Activated T-helper 1 cell treated with anti-CD3 and anti-CD28 coated beads, Interleukin-12 subunit alpha, Interleukin-12 subunit beta, Interleukin-2, Interleukin-4 antibody, amounts not matched to agents 30 ng/mL and 10 ng/mL and 1 ng/mL, durations not matched to agents 14 hours and 24 hours and 36 hours (primary cell): Measurements from ENCODE around the gene SPINT2. TPM values are rescaled to one million over a fixed set of nuclear protein-coding genes. Genes with fewer than 3 reads are reported as not detected.
A peak's percentile ranks its signal among the peaks of the same experiment; 100 is the strongest.
"Not testable (repeated sequence)": the region's sequence is repeated elsewhere in the genome, so short reads cannot be mapped to it uniquely, and the experiment has no call there.

Source experiments
- DNase-seq: peaks from one replicate; pipeline ENCODE4 v3.0.0; 2021; ENCODE audit warnings: low spot score
- H3K27ac Mint-ChIP-seq: one replicate; pipeline ENCODE4 v1.8.0; 2021; ENCODE audit warnings: mild to moderate bottlenecking, mixed read lengths
- H3K27me3 Mint-ChIP-seq: one replicate; pipeline ENCODE4 v1.8.0; 2022; ENCODE audit warnings: mild to moderate bottlenecking, moderate library complexity, mixed read lengths; ENCODE audit not compliant: insufficient read depth
- H3K36me3 Mint-ChIP-seq: one replicate; pipeline ENCODE4 v1.8.0; 2021; ENCODE audit warnings: low read depth, mixed read lengths
- H3K4me1 Mint-ChIP-seq: one replicate; pipeline ENCODE4 v1.8.0; 2021; ENCODE audit warnings: low read depth, mixed read lengths
- H3K4me3 Mint-ChIP-seq: one replicate; pipeline ENCODE4 v1.8.0; 2021; ENCODE audit warnings: mild to moderate bottlenecking, moderate library complexity, mixed read lengths
- H3K9me3 Mint-ChIP-seq: one replicate; pipeline ENCODE4 v1.8.0; 2021; ENCODE audit warnings: mixed read lengths
- intact Hi-C: fragments of 100-400 bp; cut with micrococcal nuclease; formaldehyde crosslinking; loops from one replicate; pipeline ENCODE4 v1.15.1; 2024
- total RNA-seq: library from RNA; stranded (reverse); gene quantifications from 2 replicates; pipeline ENCODE4 v1.2.3, GENCODE V29; 2022

The SPINT2 gene
- total RNA-seq, 1 donor from 2014 or later, result 86.8 TPM

DNA sequence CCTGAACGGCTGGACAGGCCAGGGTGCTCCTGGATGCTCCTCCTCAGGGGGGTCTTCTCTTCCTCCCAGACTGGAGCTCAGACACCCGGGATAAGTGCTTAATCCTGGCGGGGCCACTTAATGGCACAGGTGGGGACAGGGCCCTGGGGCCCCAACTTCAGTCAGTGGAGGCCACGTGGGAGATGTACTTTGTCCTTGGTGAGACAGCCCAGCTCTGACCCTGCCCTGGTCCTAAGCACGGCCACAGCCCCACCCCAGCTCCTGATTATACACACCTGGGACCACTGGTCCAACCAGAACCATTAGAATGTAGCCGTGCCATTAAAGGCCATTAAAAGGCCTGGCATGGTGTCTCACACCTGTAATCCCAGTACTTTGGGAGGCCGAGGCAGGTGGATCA, 16.0 kb upstream of the SPINT2 start:
- H3K9me3 Mint-ChIP-seq, result no peaks in the 10 kb centered on the region
- H3K36me3 Mint-ChIP-seq, result peaks cover 4% of the 10 kb centered on the region
- DNase-seq, result no peak
- no peak overlapping the region for H3K4me3 Mint-ChIP-seq
- intact Hi-C loops, result no loop called here
- no peak overlapping the region for H3K27ac Mint-ChIP-seq
- peaks cover 23% of the 10 kb centered on the region for H3K4me1 Mint-ChIP-seq
- no peaks in the 10 kb centered on the region for H3K27me3 Mint-ChIP-seq

DNA sequence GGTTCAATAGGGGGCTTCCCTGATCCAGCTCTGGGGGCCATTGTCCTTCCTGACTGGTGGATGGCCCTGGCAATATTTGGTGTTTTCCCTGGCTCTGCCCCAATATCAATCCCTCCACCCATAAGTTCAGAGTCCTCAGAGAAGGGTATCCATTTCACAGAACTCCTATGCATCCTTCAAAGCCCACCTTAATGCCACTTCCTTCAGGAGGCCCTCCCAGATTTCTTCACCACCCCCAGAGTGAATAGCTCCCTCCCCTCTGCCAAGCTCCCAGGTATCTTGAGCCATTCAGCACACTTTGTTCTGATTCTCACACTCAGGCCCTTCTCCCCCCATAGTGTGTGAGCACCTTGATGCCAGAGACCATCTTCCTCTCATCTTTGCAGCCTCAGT, 13.9 kb upstream of the SPINT2 start:
- intact Hi-C loops, result no loop called here
- no peak overlapping the region for H3K4me3 Mint-ChIP-seq
- no peak overlapping the region for H3K27ac Mint-ChIP-seq
- DNase-seq, result no peak
- H3K27me3 Mint-ChIP-seq, result peaks cover 2% of the 10 kb centered on the region
- no peaks in the 10 kb centered on the region for H3K9me3 Mint-ChIP-seq
- peaks cover 4% of the 10 kb centered on the region for H3K36me3 Mint-ChIP-seq
- peaks cover 28% of the 10 kb centered on the region for H3K4me1 Mint-ChIP-seq

DNA sequence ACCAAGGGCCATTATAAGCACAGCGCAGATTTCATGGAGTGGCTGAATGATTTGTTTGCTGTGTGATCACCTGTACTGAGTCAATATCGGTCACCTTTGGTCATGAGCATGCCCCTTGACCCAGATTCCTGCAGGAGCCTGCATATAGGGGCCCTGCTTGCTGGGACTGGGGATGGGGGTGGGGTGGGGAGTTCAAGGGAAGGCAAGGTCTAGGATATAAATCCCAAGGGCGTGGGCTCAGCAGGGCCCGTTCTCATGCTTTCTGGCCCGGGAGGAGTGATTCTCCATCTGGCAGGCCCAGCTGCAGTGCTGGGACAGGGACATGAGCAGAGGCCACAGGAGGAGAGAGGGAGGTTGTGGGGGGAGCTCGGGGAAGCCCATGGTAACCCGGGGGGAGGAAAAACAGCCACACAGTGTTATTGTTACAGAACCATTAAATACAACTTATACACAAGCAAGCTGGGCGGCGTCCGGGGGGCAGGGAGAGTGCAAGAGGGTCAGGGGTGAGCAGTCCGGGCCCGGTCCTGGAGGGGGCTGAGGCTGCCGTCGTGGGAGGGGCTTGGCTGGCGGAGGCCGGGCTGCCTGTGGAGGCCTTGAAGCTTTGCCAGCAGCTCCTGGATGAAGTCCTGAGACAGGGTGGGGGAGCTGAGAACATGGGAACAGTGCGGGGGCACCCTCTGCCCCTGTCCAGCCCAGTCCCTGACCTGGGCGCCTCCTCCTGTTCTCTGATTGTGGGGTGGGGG, 13.4 kb upstream of the SPINT2 start:
- no peak for DNase-seq
- intact Hi-C loops, result no loop called here
- Mint-ChIP-seq H3K4me1 (peaks cover 29% of the 10 kb centered on the region), H3K27ac (peak overlapping the region; percentile 68), H3K27me3 (peaks cover 2% of the 10 kb centered on the region), H3K36me3 (peaks cover 3% of the 10 kb centered on the region), H3K4me3 (peak overlapping the region; percentile 75), H3K9me3 (no peaks in the 10 kb centered on the region)

DNA sequence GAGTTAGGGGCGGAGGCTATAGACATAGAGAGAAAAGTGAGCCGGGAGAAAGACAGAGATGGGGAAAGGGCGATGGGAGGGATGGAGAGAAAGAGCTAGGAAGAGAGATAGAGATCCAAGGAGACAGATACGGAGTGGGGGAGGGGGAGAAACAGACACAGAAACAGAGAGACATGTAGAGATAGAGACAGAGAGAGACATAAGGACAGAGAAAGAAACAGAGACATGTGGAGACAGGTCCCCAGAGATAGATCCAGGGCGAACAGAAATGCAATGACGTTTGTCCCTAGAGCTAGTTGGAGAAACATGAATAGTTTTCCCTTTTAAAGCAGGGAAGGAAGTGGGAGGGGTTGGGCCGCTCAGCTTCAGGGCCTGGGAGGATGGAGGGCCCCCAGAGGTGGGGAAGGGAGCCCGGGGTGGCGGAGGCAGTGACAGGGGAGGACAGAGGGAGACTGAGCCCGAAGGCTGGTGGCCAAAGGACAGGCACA, 12.8 kb upstream of the SPINT2 start:
- Mint-ChIP-seq H3K9me3 (no peaks in the 10 kb centered on the region), H3K4me1 (peaks cover 27% of the 10 kb centered on the region), H3K27ac (peak overlapping the region; percentile 68), H3K27me3 (peaks cover 2% of the 10 kb centered on the region), H3K36me3 (peaks cover 2% of the 10 kb centered on the region), H3K4me3 (peak overlapping the region; percentile 75)
- DNase-seq, result no peak
- intact Hi-C loops, result no loop called here

DNA sequence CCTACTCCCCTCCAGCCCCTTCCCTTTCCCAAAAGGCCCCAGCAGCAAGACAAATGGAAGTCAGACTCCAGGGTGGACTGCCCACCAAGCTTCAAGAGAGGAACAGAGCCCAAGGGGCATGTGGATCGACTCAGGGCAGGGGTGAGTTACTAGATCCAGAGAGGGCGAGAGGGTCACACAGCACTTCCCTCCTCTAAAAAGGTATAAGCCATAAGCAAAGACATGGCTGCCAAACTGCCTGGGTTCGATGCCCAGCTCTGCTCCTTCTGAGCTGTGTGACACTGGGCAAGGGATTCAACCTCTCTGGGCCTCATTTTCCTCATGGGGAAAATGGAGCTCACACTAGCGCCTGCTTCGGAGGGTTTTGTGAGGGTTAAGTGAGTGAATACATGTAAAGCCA, 12.0 kb upstream of the SPINT2 start:
- peaks cover 34% of the 10 kb centered on the region for H3K4me1 Mint-ChIP-seq
- H3K9me3 Mint-ChIP-seq, result no peaks in the 10 kb centered on the region
- DNase-seq, result no peak
- H3K36me3 Mint-ChIP-seq, result peaks cover 2% of the 10 kb centered on the region
- H3K27me3 Mint-ChIP-seq, result peaks cover 8% of the 10 kb centered on the region
- H3K4me3 Mint-ChIP-seq, result peak overlapping the region; percentile 75
- H3K27ac Mint-ChIP-seq, result peak overlapping the region; percentile 18
- intact Hi-C loops, result no loop called here

DNA sequence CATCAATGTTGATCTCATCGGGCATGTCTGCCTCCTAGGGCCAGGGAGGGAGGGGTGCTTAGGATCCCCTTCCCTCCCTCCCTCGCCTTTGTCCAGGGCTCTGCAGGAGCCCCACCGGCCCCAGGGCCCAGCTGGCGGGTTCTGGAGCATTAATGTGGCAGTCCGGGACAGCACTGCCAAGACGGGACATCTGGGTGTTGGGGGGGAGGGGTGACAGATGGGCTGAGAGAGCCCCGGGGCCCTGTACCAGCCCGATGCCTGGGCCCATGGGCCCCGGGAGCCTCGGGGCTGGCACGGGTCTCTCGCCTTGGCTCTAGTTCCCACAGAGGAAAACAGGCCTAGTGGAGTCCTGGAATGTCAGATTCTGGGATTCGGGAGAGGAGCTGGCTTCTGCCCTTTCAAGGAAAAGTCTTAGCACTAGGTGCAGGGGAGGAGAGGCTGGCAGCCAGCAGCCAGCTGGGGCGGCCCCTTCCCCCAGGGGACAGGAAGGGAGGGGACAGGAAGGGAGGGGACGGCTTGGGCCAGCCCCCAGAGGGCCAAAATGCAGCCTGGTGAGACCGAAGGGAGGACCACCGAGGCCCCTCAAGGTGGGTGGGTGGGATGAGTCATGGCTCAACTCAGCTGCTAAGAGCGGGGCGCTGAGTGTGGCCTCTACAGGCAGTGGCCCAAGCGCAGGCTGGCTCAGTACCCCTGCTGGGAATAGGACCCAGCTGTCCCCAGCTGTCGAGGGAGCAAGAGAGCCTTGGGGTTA, 11.3 kb upstream of the SPINT2 start:
- Mint-ChIP-seq H3K4me1 (peaks cover 34% of the 10 kb centered on the region), H3K9me3 (no peaks in the 10 kb centered on the region), H3K36me3 (peaks cover 2% of the 10 kb centered on the region), H3K27me3 (peaks cover 8% of the 10 kb centered on the region), H3K27ac (peak overlapping the region; percentile 18), H3K4me3 (peak overlapping the region; percentile 75)
- intact Hi-C loops, result no loop called here
- no peak for DNase-seq

DNA sequence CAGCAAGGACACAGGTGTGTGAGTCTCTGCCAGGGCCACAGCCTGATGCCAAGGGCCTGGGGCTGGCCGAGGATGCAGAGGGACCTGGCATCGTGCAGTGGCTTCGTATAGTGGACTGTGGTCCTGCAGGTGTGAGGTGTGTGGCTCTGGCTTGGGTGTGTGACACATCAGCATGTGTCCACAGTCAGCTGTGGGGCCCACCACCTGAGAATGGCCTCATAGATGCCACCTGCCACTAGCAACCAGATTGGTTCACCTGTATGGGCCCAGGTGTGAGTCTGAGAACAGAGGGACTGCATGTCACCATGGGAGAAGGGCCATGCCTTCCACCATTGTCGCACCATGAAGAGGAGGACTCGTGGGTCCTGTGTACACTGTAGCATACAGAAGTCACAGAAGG, 10.6 kb upstream of the SPINT2 start:
- peak overlapping the region; percentile 23 for H3K27ac Mint-ChIP-seq
- H3K9me3 Mint-ChIP-seq, result no peaks in the 10 kb centered on the region
- peaks cover 2% of the 10 kb centered on the region for H3K36me3 Mint-ChIP-seq
- H3K27me3 Mint-ChIP-seq, result peaks cover 8% of the 10 kb centered on the region
- DNase-seq, result no peak
- peak overlapping the region; percentile 75 for H3K4me3 Mint-ChIP-seq
- H3K4me1 Mint-ChIP-seq, result peaks cover 34% of the 10 kb centered on the region
- intact Hi-C loops, result no loop called here

DNA sequence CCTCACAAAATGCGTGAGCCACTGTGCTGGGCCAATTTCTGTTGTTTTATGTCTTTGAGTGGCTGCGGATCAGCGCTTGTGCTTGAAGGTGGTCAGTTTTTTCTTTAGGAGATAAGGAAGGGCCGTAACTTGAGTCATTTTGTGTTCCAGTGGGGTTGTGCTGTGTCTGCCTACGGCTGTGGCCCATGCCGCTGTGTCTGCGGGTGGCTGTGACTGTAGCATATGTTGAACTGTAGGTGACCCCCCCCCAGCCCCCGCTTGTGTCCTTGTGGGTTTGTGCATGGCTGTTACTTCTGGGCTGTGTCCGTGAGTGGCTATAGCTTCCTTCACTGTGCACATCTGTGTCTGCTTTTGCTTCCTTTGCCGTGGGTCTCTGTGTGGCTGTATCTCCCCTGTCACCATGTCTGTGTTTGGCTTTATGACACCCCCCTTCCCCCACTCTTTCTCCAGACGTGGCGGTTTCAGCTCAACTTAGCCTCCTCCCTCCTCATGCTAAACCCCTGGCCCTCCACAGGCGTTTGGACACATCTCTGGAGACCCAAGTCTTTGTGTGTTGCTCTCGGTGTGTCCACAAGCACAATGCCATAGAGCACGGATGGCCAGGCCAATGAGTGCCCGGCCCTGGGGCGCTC, 8.9 kb upstream of the SPINT2 start:
- H3K4me3 Mint-ChIP-seq, result peak overlapping the region; percentile 83
- intact Hi-C loops, result loop anchor here (1.0 kb wide), 4 partner anchors 9 to 353 kb away; partner anchors contain the start of genes CATSPERG and SPINT2
- peaks cover 8% of the 10 kb centered on the region for H3K27me3 Mint-ChIP-seq
- H3K36me3 Mint-ChIP-seq, result peaks cover 2% of the 10 kb centered on the region
- DNase-seq, result no peak
- no peaks in the 10 kb centered on the region for H3K9me3 Mint-ChIP-seq
- peak overlapping the region; percentile 83 for H3K27ac Mint-ChIP-seq
- H3K4me1 Mint-ChIP-seq, result peaks cover 34% of the 10 kb centered on the region

DNA sequence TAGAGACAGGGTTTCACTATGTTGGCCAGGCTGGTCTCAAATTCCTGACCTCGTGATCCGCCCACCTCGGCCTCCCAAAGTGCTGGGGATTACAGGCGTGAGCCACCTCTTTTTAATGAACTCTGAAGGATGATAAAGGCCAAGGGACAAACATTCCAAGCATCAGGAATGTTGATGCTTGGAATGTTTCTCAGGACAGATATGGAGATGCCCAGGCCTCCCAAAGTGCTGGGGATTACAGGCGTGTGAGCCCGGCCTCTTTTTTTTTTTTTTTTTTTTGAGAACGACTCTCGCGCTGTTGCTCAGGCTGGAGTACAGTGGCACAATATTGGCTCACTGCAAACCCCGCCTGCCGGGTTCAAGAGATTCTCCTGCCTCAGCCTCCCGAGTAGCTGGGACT, 2.4 kb upstream of the SPINT2 start:
- DNase-seq, H3K36me3 Mint-ChIP-seq, H3K9me3 Mint-ChIP-seq, intact Hi-C loops, H3K27ac Mint-ChIP-seq, H3K27me3 Mint-ChIP-seq, H3K4me3 Mint-ChIP-seq: not testable (repeated sequence)
- peaks cover 36% of the 10 kb centered on the region for H3K4me1 Mint-ChIP-seq

DNA sequence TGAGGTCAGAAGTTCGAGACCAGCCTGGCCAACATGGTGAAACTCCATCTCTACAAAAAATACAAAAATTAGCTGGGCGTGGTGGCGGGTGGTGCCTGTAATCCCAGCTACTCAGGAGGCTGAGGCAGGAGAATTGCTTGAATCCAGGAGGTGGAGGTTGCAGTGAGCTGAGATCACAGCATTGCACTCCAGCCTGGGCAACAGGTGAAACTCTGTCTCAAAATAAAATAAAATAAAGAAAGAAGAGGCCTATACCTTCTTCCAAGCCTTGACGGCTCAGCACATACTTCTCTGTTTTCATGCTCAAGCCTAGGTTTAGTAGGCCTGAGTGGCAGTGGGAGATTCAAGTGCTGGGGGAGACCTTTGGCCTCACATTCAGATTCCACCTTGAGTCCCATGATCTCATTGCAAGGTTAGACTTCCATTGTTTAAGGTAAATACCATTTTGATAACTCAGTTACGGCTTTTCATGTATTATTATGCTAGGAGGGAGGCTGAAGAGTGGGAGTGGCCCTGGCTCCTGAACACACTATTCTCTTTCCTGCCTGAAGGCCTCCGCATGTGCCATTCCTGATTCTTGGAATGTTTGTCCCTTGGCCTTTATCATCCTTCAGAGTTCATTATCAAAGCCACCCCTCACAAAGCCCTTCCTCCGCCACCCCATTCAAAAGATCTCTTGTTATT, 1.6 kb upstream of the SPINT2 start:
- H3K27ac Mint-ChIP-seq, result peak overlapping the region; percentile 86
- H3K9me3 Mint-ChIP-seq, result no peaks in the 10 kb centered on the region
- H3K27me3 Mint-ChIP-seq, result no peaks in the 10 kb centered on the region
- DNase-seq, result no peak
- H3K4me1 Mint-ChIP-seq, result peaks cover 40% of the 10 kb centered on the region
- H3K4me3 Mint-ChIP-seq, result peak overlapping the region; percentile 37
- intact Hi-C loops, result no loop called here
- no peaks in the 10 kb centered on the region for H3K36me3 Mint-ChIP-seq

DNA sequence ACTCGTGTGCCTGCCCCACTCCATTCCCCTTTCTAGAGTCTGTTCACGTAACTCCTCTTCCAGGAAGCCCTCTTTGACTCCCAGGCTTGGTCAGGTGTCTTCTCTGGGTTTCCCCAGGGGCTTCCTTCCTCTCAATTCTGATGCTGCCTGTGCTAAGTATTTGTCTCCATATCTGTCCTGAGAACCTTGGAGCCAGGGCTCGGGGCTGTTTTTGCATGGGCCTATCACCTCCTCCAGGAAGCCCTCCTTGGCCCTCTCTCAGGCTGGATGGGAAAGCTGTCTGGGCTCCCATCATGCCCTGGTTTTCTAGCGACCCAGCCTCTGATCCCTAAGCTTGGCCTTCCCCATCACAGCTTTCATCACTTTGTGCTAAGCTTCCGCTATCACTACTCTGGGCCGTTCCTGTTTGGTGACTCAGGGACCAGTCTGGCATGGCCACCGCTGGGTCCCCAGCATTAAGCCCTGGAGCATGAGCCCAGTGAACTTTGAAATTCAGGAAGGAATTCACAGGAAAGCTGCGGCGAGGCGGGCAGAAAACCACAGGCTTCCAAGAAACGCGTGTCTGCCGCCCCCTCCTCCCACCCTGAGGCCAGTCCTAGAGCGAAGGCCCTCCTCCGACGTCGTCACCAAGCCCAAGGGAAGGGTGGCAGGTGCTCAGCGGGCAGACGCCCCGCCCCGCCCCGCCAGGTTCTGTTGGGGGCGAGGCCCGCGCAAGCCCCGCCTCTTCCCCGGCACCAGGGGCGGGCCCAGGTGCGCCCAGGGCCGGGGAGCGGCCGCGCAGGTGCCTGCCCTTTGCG, 486 bp upstream of the SPINT2 start:
- Mint-ChIP-seq H3K27me3 (no peaks in the 10 kb centered on the region), H3K27ac (peak overlapping the region; percentile 98), H3K36me3 (no peaks in the 10 kb centered on the region), H3K4me1 (peaks cover 51% of the 10 kb centered on the region), H3K4me3 (peak overlapping the region; percentile 90), H3K9me3 (no peaks in the 10 kb centered on the region)
- intact Hi-C loops, result loop anchor here (1.0 to 2.0 kb wide), 6 partner anchors 8 to 110 kb away; partner anchors contain the start of genes CATSPERG, PPP1R14A and PSMD8
- peak; percentile 74 for DNase-seq
